Central memory CD4-positive, alpha-beta T cell (primary cell): Measurements from ENCODE around the gene PRPF40B.
"Not testable (repeated sequence)": the region's sequence is repeated elsewhere in the genome, so short reads cannot be mapped to it uniquely, and the experiment has no call there.

Experiments used
- DNase-seq: peaks from one replicate; pipeline ENCODE4 v3.0.0; 2022
- total RNA-seq, 3 experiments: gene quantifications; one replicate each; lab custom pipeline; 2026; lab: John Stamatoyannopoulos, UW

Gene PRPF40B
- 9.4 to 11.2 (median 10.7) reads per million in 3 experiments for total RNA-seq

DNA sequence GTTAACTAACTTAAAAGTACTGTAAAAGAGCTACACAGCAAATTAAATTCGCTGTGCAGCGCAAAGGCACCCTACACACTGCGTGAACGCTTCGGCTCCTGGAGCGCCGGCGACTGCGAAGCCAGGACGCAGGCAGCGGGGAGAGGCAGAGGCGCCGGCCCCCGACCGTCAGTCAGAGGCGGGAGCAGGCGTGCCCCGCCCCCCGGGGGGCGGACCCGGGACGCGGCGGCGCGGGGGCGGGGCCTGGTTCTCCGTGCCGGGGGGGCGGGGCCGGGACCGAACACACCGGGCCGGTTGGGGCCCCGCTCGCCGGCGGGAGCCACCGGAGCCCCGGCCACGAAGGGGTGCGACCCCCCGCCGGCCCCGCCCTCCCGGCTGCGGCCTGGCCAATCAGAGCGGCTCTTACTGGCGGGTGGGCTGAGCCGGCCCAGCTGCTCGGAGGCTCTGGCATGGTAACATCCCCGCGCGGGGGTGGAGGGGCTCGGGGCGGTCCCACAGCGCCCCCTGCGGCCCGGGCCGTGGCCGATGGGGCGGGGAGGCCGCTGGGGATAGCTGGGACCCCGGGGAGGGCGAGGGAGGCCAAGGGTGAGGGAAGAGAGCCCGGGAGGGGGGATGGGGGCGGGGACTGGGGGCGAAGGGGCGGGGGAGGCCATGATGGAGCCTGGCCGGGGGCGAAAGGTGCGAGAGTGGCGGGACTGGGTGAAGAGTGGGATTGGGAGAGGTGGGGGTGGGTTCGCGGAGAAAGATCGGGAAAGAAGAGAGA, at the start of gene PRPF40B:
TSS of gene PRPF40B (plus strand) at position 420 of the 763 bp plus-strand sequence. CDS start at position 450, 30 bp downstream.
- DNase-seq = peak; percentile 85

- DNase-seq = no peak
Measured at GRCh38 chr12:49577589-49578315, 45.6 kb upstream of the PRPF40B start.

DNA sequence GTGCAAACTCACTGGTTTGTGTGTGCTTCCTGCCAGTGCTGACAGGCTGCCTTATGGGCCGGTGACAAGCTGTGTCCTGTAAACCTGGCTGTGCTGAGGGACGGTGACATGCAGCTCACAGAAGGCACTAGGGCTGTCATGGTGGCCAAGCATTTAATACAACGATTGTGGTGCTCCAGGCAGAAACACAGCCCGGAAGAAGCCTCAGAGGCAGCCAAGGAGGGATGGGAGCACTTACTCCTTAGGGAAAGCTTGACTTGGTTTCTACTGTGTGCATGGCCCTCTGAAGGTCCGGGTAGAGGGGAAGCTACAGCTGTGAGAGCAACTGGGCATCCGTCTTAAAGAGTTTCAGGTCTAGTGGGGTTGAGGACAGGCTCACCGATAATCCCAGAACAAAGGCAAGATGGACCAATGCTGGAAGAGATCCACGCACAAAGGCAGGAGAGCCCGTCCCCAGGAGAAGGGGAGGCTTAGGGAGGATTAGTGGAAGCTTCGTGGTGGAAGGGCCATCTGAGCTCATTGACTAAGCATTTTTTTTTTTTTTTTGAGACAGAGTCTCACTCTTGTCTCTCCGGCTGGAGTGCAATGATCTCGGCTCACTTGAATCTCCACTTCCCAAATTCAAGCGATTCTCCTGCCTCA, 44.8 kb upstream of the PRPF40B start:
- no peak for DNase-seq

GRCh38 chr12:49580572-49581535, 42.5 kb upstream of the PRPF40B start:
- DNase-seq = peak; percentile 38

GRCh38 chr12:49582201-49582600, 41.2 kb upstream of the PRPF40B start:
- DNase-seq = no peak

- DNase-seq = no peak
Measured at GRCh38 chr12:49582850-49583249, 40.5 kb upstream of the PRPF40B start.

DNA sequence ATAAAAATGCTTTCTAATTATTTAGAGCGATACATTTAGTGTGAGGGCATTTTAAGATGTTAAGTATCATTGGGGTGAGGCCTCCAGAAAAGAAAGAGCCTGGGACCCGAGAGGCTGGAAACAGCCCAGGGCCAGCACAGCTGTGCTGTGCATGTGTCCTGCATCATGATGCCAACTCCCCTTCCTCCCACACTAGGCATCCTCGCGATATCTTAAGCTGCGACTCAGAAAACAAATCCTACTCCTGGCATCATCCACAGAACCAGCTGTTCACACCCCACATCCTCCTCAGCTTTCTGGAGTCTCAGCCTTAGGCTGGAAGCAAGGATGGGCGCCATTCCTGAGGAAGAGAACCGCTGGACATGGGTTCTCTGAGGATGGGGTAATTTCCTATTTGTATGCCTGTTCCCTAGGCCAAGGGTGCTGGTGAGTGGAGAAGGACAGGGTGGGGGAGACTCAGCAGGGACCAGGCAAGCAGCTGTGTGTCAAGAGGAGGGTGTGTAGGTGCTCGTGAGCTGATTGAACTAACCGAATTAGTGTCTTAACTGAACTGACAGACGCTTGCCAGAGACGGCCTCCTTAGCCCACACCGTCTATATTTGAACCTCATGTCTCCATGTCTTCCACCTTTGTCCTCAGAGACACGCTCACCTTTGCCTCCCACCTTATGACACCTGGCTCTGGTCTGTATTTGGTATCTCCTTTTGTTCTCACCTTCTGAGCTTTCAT, 39.8 kb upstream of the PRPF40B start:
- DNase-seq = no peak

GRCh38 chr12:49584591-49584990, 38.8 kb upstream of the PRPF40B start:
- no peak for DNase-seq

- DNase-seq = no peak
Measured at GRCh38 chr12:49585477-49586459, 37.6 kb upstream of the PRPF40B start.

DNA sequence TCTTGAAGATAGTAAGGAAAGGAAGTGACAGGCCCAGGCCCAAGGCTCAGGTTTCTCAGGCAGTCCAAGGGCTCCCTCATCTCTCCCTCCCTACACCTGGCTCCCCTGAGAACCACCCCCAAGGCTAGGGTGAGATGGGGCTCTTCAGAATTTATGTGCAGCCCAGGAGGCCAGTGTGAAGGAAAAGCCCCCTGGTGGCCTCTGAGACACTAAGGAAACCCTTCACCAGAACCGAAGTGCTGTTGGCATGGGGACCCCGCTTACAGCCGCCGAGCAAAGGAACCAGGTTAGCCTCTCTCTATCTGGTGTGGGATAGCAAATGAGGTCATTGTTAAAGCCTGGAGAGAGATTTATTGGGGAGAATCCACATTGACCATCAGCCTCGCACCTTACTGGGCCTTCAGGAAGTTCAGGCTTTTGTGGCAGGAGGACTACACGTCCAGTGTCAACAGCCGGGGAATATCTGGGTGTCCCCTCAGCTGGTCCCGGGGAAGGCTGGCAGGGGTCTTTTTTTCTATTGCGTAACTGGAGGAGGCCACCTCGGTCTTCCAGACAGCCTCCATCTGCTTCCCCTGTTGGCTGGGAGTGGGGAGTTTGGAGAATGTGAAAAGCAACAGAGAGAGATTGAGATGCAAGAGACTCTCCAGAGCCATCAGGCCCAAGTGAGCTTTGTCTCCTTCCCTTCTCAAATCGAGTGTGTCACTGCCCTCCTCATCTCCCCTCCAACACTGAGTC, 36.0 kb upstream of the PRPF40B start:
- no peak for DNase-seq

- no peak for DNase-seq
Measured at GRCh38 chr12:49588281-49588680, 35.1 kb upstream of the PRPF40B start.

- no peak for DNase-seq
Measured at GRCh38 chr12:49588721-49589516, 34.4 kb upstream of the PRPF40B start.

DNA sequence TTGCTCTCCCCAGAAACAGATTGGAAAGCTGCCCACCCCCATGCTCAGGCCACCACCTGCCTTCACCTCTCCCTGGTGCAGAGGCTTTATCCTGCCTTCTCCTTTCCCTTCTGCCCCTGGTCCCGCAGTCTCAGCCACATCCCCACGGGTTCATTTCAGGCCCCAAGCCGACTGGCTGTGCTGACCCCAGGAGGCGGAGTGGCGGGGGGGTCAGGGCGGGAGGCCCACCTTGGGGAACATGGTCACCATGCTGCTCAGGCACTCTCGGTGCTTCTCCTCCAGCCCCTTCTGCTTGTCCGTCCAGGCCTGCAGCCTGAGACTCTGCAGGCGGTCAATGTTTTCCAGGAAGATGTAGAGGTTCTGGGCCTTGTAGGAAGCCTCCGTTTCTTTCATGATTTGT, 24.8 kb upstream of the PRPF40B start:
- no peak for DNase-seq

GRCh38 chr12:49599961-49600360, 23.4 kb upstream of the PRPF40B start:
- no peak for DNase-seq

DNA sequence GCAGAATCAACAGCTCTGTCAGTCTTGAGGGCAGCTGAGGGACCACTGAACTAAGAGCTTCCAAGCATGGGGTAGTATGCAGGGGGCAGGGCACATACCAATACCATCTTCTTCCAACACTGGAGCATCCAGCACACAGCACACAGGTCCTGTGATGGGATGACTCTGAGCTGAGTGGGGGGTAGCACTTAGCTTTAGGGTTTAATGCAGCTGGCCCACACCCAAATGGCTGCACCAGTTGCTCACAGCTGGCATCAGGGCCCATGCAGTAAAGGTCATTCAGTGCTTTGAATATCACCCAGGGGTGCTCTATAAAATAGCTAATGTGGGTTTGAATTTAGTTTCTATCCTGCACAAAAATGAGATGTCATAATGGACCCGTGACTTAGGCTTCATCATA, 19.6 kb upstream of the PRPF40B start:
- no peak for DNase-seq

- DNase-seq = no peak
Measured at GRCh38 chr12:49604856-49605255, 18.5 kb upstream of the PRPF40B start.

- not testable (repeated sequence) for DNase-seq
Measured at GRCh38 chr12:49605539-49605938, 17.8 kb upstream of the PRPF40B start, which contains the start of gene FAM186B. Gene FAM186B (minus strand): TSS chr12:49605639. CDS start chr12:49605477, 162 bp downstream.

DNA sequence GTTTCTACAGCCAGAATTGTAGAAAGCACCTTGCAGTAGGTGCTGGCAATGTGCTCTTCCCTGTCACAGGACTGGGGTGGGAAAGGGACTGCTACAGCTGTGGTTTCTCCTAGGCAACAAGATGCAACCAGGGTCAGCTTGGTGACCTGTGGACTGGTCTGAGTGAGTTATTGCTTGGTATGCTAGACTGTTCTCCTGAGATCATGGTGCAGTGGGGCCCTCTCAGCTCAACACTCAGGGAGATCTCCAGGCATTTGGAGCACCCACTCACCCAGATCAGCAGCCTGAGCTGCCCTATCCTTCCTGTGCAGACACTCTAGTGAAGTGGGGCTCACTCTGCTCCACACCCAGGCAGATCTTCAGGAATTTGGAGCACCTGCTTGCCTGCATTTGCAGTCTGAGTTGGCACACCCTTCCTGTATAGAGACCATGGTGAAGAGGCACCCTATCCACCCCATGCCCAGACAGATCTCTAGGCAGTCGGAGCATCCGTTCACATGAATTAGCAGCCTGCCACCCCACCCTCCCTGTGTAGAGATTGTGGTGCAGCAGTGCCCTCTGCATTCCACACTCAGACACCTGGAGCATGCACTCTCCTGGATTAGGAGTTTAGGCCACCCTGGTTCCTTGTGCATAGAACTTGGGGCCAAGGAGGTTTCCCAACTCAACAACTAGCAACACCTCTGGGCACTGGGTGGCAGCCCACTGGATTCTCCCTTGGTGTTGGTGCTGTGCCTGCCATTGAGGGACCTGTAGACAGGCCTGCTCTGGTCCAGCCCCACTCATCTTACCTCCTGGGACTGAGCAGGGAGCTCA, 14.1 kb upstream of the PRPF40B start:
- DNase-seq = no peak
